T follicular helper cell (primary cell): ENCODE measurements around the gene RYR2.

Experiments used
- DNase-seq: peaks from one replicate; pipeline ENCODE4 v3.0.0-alpha.2; 2020; ENCODE audit warnings: low read depth

RYR2 gene

GRCh38 chr1:237444120-237444790, 402.3 kb downstream of the RYR2 start:
- DNase-seq, result no peak

- DNase-seq, result no peak
These were observed 406.1 kb downstream of the RYR2 start for GRCh38 chr1:237448042-237448441.

- no peak for DNase-seq
These were observed 415.6 kb downstream of the RYR2 start for GRCh38 chr1:237457573-237457972.

- no peak for DNase-seq
These were observed 425.3 kb downstream of the RYR2 start for GRCh38 chr1:237467320-237467719.

GRCh38 chr1:237470712-237471338, 428.8 kb downstream of the RYR2 start:
- DNase-seq, result no peak

GRCh38 chr1:237471377-237471776, 429.4 kb downstream of the RYR2 start:
- DNase-seq, result no peak

- DNase-seq, result no peak
These were observed 430.0 kb downstream of the RYR2 start for GRCh38 chr1:237471956-237472355.

GRCh38 chr1:237473854-237474253, 431.9 kb downstream of the RYR2 start:
- DNase-seq, result no peak

- no peak for DNase-seq
These were observed 436.1 kb downstream of the RYR2 start for GRCh38 chr1:237478082-237478481.

- DNase-seq, result no peak
These were observed 436.9 kb downstream of the RYR2 start for GRCh38 chr1:237478842-237479241.

GRCh38 chr1:237482777-237483176, 440.8 kb downstream of the RYR2 start:
- no peak for DNase-seq

- no peak for DNase-seq
These were observed 450.4 kb downstream of the RYR2 start for GRCh38 chr1:237492359-237492758.

GRCh38 chr1:237500566-237500965, 458.6 kb downstream of the RYR2 start:
- no peak for DNase-seq

GRCh38 chr1:237503292-237503691, 461.3 kb downstream of the RYR2 start:
- no peak for DNase-seq

- DNase-seq, result no peak
These were observed 465.0 kb downstream of the RYR2 start for GRCh38 chr1:237507005-237507404.

GRCh38 chr1:237509748-237510147, 467.8 kb downstream of the RYR2 start:
- no peak for DNase-seq

- no peak for DNase-seq
These were observed 483.1 kb downstream of the RYR2 start for GRCh38 chr1:237525102-237525501.

GRCh38 chr1:237527761-237528160, 485.8 kb downstream of the RYR2 start:
- no peak for DNase-seq

- no peak for DNase-seq
These were observed 486.6 kb downstream of the RYR2 start for GRCh38 chr1:237528545-237528944.

- DNase-seq, result no peak
These were observed 497.1 kb downstream of the RYR2 start for GRCh38 chr1:237539055-237539454.

GRCh38 chr1:237542525-237543418, 500.8 kb downstream of the RYR2 start:
- DNase-seq, result no peak

- DNase-seq, result no peak
These were observed 511.1 kb downstream of the RYR2 start for GRCh38 chr1:237553078-237553477.

GRCh38 chr1:237556911-237557310, 514.9 kb downstream of the RYR2 start:
- DNase-seq, result no peak
